ENCODE measurements around the gene RMDN3. TPM values are rescaled to one million over a fixed set of nuclear protein-coding genes. Genes with fewer than 3 reads are reported as not detected.

Gene RMDN3
- polyA plus RNA-seq, 2 of the 4 experiments (the other 2 are of a cell fraction): 15.4 to 16.9 TPM

DNA sequence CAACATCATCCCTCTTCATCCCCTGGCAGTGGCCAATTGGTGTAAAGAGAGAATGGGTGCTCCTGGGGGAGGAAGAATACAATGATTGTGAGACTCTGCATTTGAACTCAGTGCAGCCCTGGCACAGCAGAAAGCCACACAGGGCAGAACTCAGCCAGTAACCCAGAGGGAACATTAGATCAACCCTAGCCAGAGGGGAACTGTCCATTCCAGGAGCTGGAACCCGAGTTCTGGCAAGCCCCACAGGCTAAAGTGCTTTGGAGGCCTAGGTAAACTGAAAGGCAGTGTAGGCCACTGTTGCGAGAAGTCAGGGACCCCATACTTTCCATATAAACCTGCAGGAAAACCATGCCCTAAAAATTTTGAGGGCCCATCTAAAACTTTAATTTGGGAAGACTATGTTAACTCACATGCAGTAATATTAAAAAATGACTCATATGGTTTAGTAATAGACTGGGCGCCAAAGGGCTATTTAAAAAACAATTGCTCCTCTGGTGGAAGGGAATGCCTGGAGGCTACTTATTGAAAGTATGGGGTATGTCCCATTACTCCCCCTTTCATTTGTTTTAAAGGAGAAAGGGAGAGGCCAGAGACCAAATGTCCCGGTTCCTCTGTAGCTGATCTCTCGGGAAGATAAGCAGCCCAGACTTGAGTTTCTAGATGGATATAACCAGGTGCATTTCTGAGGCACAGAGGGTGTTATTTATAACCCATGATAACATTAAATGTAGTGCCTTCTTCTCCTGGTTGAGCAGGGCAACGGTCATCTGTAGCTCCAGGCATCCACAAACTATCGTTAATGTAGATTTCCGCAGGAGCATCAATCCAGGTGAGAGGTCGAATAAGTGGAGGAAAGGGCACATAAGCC, 65.9 kb downstream of the RMDN3 start:
- no peak overlapping the region for H3K4me3 ChIP-seq
- TF ChIP-seq CBX8 (IDR thresholded peaks at IDR 0.05): no peak
- TF ChIP-seq CEBPB (IDR thresholded peaks at IDR 0.05): no peak
- no peak for TF ChIP-seq NR3C1 (IDR thresholded peaks at IDR 0.05)
- TF ChIP-seq JUN (IDR thresholded peaks at IDR 0.05): no peak
- TF ChIP-seq, protein P1, sequence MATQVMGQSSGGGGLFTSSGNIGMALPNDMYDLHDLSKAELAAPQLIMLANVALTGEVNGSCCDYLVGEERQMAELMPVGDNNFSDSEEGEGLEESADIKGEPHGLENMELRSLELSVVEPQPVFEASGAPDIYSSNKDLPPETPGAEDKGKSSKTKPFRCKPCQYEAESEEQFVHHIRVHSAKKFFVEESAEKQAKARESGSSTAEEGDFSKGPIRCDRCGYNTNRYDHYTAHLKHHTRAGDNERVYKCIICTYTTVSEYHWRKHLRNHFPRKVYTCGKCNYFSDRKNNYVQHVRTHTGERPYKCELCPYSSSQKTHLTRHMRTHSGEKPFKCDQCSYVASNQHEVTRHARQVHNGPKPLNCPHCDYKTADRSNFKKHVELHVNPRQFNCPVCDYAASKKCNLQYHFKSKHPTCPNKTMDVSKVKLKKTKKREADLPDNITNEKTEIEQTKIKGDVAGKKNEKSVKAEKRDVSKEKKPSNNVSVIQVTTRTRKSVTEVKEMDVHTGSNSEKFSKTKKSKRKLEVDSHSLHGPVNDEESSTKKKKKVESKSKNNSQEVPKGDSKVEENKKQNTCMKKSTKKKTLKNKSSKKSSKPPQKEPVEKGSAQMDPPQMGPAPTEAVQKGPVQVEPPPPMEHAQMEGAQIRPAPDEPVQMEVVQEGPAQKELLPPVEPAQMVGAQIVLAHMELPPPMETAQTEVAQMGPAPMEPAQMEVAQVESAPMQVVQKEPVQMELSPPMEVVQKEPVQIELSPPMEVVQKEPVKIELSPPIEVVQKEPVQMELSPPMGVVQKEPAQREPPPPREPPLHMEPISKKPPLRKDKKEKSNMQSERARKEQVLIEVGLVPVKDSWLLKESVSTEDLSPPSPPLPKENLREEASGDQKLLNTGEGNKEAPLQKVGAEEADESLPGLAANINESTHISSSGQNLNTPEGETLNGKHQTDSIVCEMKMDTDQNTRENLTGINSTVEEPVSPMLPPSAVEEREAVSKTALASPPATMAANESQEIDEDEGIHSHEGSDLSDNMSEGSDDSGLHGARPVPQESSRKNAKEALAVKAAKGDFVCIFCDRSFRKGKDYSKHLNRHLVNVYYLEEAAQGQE (IDR thresholded peaks at IDR 0.05): no peak
- no peak for TF ChIP-seq RNF2 (IDR thresholded peaks at IDR 0.05; ENCODE audit: borderline replicate concordance, low read depth)
- no peak for TF ChIP-seq EHMT2 (IDR thresholded peaks at IDR 0.05; ENCODE audit: low read depth)
- no peak for TF ChIP-seq FOSL2 (IDR thresholded peaks at IDR 0.05)
- TF ChIP-seq FOSL2 (CRISPR knock-in tag; IDR thresholded peaks at IDR 0.05): no peak
- TF ChIP-seq HOXA7 (CRISPR knock-in tag; IDR thresholded peaks at IDR 0.05): no peak
- TF ChIP-seq RFX5 (IDR thresholded peaks at IDR 0.05): no peak
- TF ChIP-seq SMC3 (IDR thresholded peaks at IDR 0.05): no peak
- no peak for TF ChIP-seq ZFP36 (IDR thresholded peaks at IDR 0.05; ENCODE audit: borderline replicate concordance, partially characterized antibody)
- TF ChIP-seq, protein P2, sequence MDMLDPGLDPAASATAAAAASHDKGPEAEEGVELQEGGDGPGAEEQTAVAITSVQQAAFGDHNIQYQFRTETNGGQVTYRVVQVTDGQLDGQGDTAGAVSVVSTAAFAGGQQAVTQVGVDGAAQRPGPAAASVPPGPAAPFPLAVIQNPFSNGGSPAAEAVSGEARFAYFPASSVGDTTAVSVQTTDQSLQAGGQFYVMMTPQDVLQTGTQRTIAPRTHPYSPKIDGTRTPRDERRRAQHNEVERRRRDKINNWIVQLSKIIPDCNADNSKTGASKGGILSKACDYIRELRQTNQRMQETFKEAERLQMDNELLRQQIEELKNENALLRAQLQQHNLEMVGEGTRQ (IDR thresholded peaks at IDR 0.05): no peak
- TF ChIP-seq, protein P3, sequence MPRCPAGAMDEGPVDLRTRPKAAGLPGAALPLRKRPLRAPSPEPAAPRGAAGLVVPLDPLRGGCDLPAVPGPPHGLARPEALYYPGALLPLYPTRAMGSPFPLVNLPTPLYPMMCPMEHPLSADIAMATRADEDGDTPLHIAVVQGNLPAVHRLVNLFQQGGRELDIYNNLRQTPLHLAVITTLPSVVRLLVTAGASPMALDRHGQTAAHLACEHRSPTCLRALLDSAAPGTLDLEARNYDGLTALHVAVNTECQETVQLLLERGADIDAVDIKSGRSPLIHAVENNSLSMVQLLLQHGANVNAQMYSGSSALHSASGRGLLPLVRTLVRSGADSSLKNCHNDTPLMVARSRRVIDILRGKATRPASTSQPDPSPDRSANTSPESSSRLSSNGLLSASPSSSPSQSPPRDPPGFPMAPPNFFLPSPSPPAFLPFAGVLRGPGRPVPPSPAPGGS (IDR thresholded peaks at IDR 0.05): no peak
- TF ChIP-seq HOXB5 (CRISPR knock-in tag; IDR thresholded peaks at IDR 0.05): no peak
- TF ChIP-seq ZNF302 (CRISPR knock-in tag; IDR thresholded peaks at IDR 0.05): no peak
- no peak for TF ChIP-seq MAZ (IDR thresholded peaks at IDR 0.05; ENCODE audit: borderline replicate concordance, low read depth, low read length)
- 91% methylated on average over 9 of the region's 9 CpGs for WGBS (ENCODE audit: missing lambda C conversion rate)
- FAIRE-seq: no peak
- ChIA-PET CTCF (no interaction called here), POLR2A (no interaction called here)
- H3K4me1 ChIP-seq: peaks cover 8% of the 10 kb centered on the region; the same call in 2 of the 3 replicates
- ATAC-seq: no peak
- no peaks in the 10 kb centered on the region for H3K9me3 ChIP-seq
- no peak for DNase-seq (ENCODE audit: low read depth in 1 of 2, low spot score in 1 of 2)
- H3K27ac ChIP-seq: no peak overlapping the region
- no peak overlapping the region for H3K4me2 ChIP-seq

Small RNA genes within 50 kb of the gene (small RNA-seq; reads per million reads assigned to genes)
- 0 reads per million in 6 experiments for gene SUMO2P15

Other genes with a start within 250 kb of the RMDN3 start
- 9.7 and 13.1 TPM in 2 replicates for gene CCDC32, start 190.2 kb downstream of the RMDN3 start, polyA plus RNA-seq (2011; rRNA removed)
- gene CCDC32, start 190.2 kb downstream of the RMDN3 start, polyA plus RNA-seq (2017; fragmentation: RNase III; extraction: RNeasy Plus Mini Kit Qiagen cat#74134 plus additional on column Dnase treatment): 20.6 to 27.0 TPM (median 25.0 TPM) in 3 replicates
- gene RPUSD2, start 186.0 kb downstream of the RMDN3 start, polyA plus RNA-seq (2011; rRNA removed): 6.7 and 7.3 TPM in 2 replicates
- 9.6 to 10.3 TPM (median 9.9 TPM) in 3 replicates for gene RPUSD2, start 186.0 kb downstream of the RMDN3 start, polyA plus RNA-seq (2017; fragmentation: RNase III; extraction: RNeasy Plus Mini Kit Qiagen cat#74134 plus additional on column Dnase treatment)
- gene KNL1, start 161.0 kb downstream of the RMDN3 start, polyA plus RNA-seq (2011; rRNA removed): 10.5 and 13.2 TPM in 2 replicates
- 6.3 to 7.6 TPM (median 7.5 TPM) in 3 replicates for gene KNL1, start 161.0 kb downstream of the RMDN3 start, polyA plus RNA-seq (2017; fragmentation: RNase III; extraction: RNeasy Plus Mini Kit Qiagen cat#74134 plus additional on column Dnase treatment)
- 11.5 and 12.9 TPM in 2 replicates for gene RAD51, start 60.1 kb downstream of the RMDN3 start, polyA plus RNA-seq (2011; rRNA removed)
- 14.4 to 17.2 TPM (median 16.5 TPM) in 3 replicates for gene RAD51, start 60.1 kb downstream of the RMDN3 start, polyA plus RNA-seq (2017; fragmentation: RNase III; extraction: RNeasy Plus Mini Kit Qiagen cat#74134 plus additional on column Dnase treatment)
- gene GCHFR, start 8.8 kb upstream of the RMDN3 start, polyA plus RNA-seq (2011; rRNA removed): 6.9 and 7.7 TPM in 2 replicates
- 6.9 to 9.7 TPM (median 7.7 TPM) in 3 replicates for gene GCHFR, start 8.8 kb upstream of the RMDN3 start, polyA plus RNA-seq (2017; fragmentation: RNase III; extraction: RNeasy Plus Mini Kit Qiagen cat#74134 plus additional on column Dnase treatment)
- gene C15orf62, start 14.7 kb upstream of the RMDN3 start, polyA plus RNA-seq (2011; rRNA removed): 0.10 and 0.11 TPM in 2 replicates
- 0.05 to 0.13 TPM (median 0.09 TPM) in 3 replicates for gene C15orf62, start 14.7 kb upstream of the RMDN3 start, polyA plus RNA-seq (2017; fragmentation: RNase III; extraction: RNeasy Plus Mini Kit Qiagen cat#74134 plus additional on column Dnase treatment)
- 15.6 and 20.5 TPM in 2 replicates for gene ZFYVE19, start 51.8 kb upstream of the RMDN3 start, polyA plus RNA-seq (2011; rRNA removed)
- gene ZFYVE19, start 51.8 kb upstream of the RMDN3 start, polyA plus RNA-seq (2017; fragmentation: RNase III; extraction: RNeasy Plus Mini Kit Qiagen cat#74134 plus additional on column Dnase treatment): 21.1 to 25.6 TPM (median 23.7 TPM) in 3 replicates
- 17.7 and 24.4 TPM in 2 replicates for gene DNAJC17, start 52.2 kb upstream of the RMDN3 start, polyA plus RNA-seq (2011; rRNA removed)
- gene DNAJC17, start 52.2 kb upstream of the RMDN3 start, polyA plus RNA-seq (2017; fragmentation: RNase III; extraction: RNeasy Plus Mini Kit Qiagen cat#74134 plus additional on column Dnase treatment): 19.2 to 22.3 TPM (median 19.5 TPM) in 3 replicates
- gene PPP1R14D, start 73.5 kb upstream of the RMDN3 start, polyA plus RNA-seq (2011; rRNA removed): 0.86 and 1.1 TPM in 2 replicates
- 0.21 to 0.46 TPM (median 0.45 TPM) in 3 replicates for gene PPP1R14D, start 73.5 kb upstream of the RMDN3 start, polyA plus RNA-seq (2017; fragmentation: RNase III; extraction: RNeasy Plus Mini Kit Qiagen cat#74134 plus additional on column Dnase treatment)
- 0.79 and 0.99 TPM in 2 replicates for gene SPINT1, start 88.8 kb upstream of the RMDN3 start, polyA plus RNA-seq (2011; rRNA removed)
- 0.28 to 0.80 TPM (median 0.54 TPM) in 3 replicates for gene SPINT1, start 88.8 kb upstream of the RMDN3 start, polyA plus RNA-seq (2017; fragmentation: RNase III; extraction: RNeasy Plus Mini Kit Qiagen cat#74134 plus additional on column Dnase treatment)
- 13.0 and 13.9 TPM in 2 replicates for gene RHOV, start 119.0 kb upstream of the RMDN3 start, polyA plus RNA-seq (2011; rRNA removed)
- gene RHOV, start 119.0 kb upstream of the RMDN3 start, polyA plus RNA-seq (2017; fragmentation: RNase III; extraction: RNeasy Plus Mini Kit Qiagen cat#74134 plus additional on column Dnase treatment): 4.9 to 7.6 TPM (median 6.9 TPM) in 3 replicates
- 9.0 and 10.7 TPM in 2 replicates for gene VPS18, start 139.2 kb upstream of the RMDN3 start, polyA plus RNA-seq (2011; rRNA removed)
- 12.4 to 15.2 TPM (median 14.6 TPM) in 3 replicates for gene VPS18, start 139.2 kb upstream of the RMDN3 start, polyA plus RNA-seq (2017; fragmentation: RNase III; extraction: RNeasy Plus Mini Kit Qiagen cat#74134 plus additional on column Dnase treatment)
- 0.09 and 0.16 TPM in 2 replicates for gene DLL4, start 174.1 kb upstream of the RMDN3 start, polyA plus RNA-seq (2011; rRNA removed)
- gene DLL4, start 174.1 kb upstream of the RMDN3 start, polyA plus RNA-seq (2017; fragmentation: RNase III; extraction: RNeasy Plus Mini Kit Qiagen cat#74134 plus additional on column Dnase treatment): 0.09 to 0.28 TPM (median 0.13 TPM) in 3 replicates
- 22.2 and 25.3 TPM in 2 replicates for gene CHAC1, start 198.2 kb upstream of the RMDN3 start, polyA plus RNA-seq (2011; rRNA removed)
- gene CHAC1, start 198.2 kb upstream of the RMDN3 start, polyA plus RNA-seq (2017; fragmentation: RNase III; extraction: RNeasy Plus Mini Kit Qiagen cat#74134 plus additional on column Dnase treatment): 3.8 to 4.9 TPM (median 4.5 TPM) in 3 replicates